ENCODE data around the gene IL37.

IL37 gene

DNA sequence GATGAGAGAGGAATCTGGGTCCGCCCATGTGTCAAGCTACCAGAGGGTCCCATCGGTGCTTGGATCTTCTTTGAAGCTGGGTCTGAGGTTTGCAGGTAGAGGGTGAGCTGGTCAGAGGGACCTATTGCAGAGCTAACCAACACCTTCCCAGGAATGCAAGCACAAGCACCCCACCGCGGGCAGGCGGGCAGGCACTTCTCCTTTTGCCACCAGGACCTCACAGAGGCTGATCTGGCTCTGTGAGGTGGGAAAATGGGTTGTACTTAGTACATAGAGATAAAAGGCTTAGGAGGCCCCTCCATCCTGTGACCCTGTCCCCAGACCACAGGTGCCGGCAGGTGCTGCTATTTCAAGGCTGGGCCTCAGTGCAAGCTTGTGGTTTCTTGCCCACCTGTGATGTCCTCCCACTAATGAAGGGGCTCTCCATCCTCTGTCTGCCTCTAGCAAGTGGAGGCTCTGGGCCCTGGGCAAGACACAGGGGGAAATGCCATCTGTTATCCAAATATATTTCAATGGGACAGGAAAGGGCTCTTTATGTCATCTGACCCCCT, 31.4 kb upstream of the IL37 start:
- Histone ChIP-seq H3F3A (ENCODE audit: control insufficient read depth, insufficient read depth) (no peaks in the 10 kb centered on the region), H3K27ac (ENCODE audit: low read depth, low read length) (no peak overlapping the region)
- TF ChIP-seq, protein P1, sequence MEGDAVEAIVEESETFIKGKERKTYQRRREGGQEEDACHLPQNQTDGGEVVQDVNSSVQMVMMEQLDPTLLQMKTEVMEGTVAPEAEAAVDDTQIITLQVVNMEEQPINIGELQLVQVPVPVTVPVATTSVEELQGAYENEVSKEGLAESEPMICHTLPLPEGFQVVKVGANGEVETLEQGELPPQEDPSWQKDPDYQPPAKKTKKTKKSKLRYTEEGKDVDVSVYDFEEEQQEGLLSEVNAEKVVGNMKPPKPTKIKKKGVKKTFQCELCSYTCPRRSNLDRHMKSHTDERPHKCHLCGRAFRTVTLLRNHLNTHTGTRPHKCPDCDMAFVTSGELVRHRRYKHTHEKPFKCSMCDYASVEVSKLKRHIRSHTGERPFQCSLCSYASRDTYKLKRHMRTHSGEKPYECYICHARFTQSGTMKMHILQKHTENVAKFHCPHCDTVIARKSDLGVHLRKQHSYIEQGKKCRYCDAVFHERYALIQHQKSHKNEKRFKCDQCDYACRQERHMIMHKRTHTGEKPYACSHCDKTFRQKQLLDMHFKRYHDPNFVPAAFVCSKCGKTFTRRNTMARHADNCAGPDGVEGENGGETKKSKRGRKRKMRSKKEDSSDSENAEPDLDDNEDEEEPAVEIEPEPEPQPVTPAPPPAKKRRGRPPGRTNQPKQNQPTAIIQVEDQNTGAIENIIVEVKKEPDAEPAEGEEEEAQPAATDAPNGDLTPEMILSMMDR (IDR thresholded peaks at IDR 0.05; ENCODE audit: low read depth, low read length, poor library complexity, severe bottlenecking): no peak
- no peak for TF ChIP-seq EZH2phosphoT487 (IDR thresholded peaks at IDR 0.05; ENCODE audit: borderline replicate concordance, low read length)

GRCh38 chr2:112880091-112880531, 30.9 kb upstream of the IL37 start:
- no peak for TF ChIP-seq EZH2phosphoT487 (IDR thresholded peaks at IDR 0.05; ENCODE audit: borderline replicate concordance, low read length)
- TF ChIP-seq, protein P1 (IDR thresholded peaks at IDR 0.05; ENCODE audit: low read depth, low read length, poor library complexity, severe bottlenecking): no peak
- Histone ChIP-seq H3K4me3 (ENCODE audit: low read length) (no peak overlapping the region), H3K4me2 (ENCODE audit: low read length) (0 out of 2 replicates have a peak overlapping the region, but pooled peaks have one; percentile 3)

More for the DNA sequence above, 31.4 kb upstream of the IL37 start:
- H3K4me2 ChIP-seq (ENCODE audit: low read length): no peak overlapping the region
- H3K36me3 ChIP-seq (ENCODE audit: control insufficient read depth, low read length): no peaks in the 10 kb centered on the region
- H4K20me1 ChIP-seq (ENCODE audit: control insufficient read depth, insufficient read depth, low read depth, low read length): no peaks in the 10 kb centered on the region
- peaks cover 21% of the 10 kb centered on the region for H3K4me1 ChIP-seq (ENCODE audit: control insufficient read depth, low read length)
- H3K9me3 ChIP-seq (ENCODE audit: control insufficient read depth, insufficient read depth, low read length): no peaks in the 10 kb centered on the region
- no peaks in the 10 kb centered on the region for H3K27me3 ChIP-seq (ENCODE audit: control insufficient read depth, low read length)
- H3K9me2 ChIP-seq (replicated peaks; ENCODE audit: control insufficient read depth, low read length): no peaks in the 10 kb centered on the region
- no peaks in the 10 kb centered on the region for H3K79me2 ChIP-seq (ENCODE audit: control insufficient read depth, low read length)
- H3K4me3 ChIP-seq (ENCODE audit: low read length): no peak overlapping the region

DNA sequence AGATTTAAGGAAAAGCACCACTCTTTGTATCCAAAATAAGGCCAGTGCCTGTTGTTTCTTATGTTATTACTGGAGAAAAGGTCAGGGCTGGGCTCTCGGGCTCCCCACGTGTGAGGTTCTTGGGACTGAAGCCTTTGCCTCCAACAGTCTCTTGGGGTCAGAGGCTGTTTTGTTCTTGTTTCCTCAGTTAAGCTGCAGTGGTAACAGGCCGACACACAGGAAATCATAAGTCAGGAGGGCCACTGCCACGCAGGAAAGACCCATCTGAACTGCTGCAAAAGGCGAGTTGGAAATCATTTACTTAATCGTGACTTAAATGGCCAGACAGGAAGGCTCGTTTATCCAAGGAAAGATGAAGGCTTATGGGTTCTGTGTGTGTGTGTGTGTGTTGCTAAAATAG, 30.3 kb upstream of the IL37 start:
- Histone ChIP-seq H3K4me3 (ENCODE audit: low read length) (no peak overlapping the region), H3F3A (ENCODE audit: control insufficient read depth, insufficient read depth) (no peaks in the 10 kb centered on the region), H4K20me1 (ENCODE audit: control insufficient read depth, insufficient read depth, low read depth, low read length) (no peaks in the 10 kb centered on the region), H3K4me2 (ENCODE audit: low read length) (no peak overlapping the region), H3K27ac (ENCODE audit: low read depth, low read length) (no peak overlapping the region), H3K36me3 (ENCODE audit: control insufficient read depth, low read length) (no peaks in the 10 kb centered on the region), H3K9me2 (replicated peaks; ENCODE audit: control insufficient read depth, low read length) (no peaks in the 10 kb centered on the region), H3K79me2 (ENCODE audit: control insufficient read depth, low read length) (no peaks in the 10 kb centered on the region), H3K27me3 (ENCODE audit: control insufficient read depth, low read length) (no peaks in the 10 kb centered on the region), H3K4me1 (ENCODE audit: control insufficient read depth, low read length) (peaks cover 21% of the 10 kb centered on the region), H3K9me3 (ENCODE audit: control insufficient read depth, insufficient read depth, low read length) (no peaks in the 10 kb centered on the region)
- TF ChIP-seq EZH2phosphoT487 (IDR thresholded peaks at IDR 0.05; ENCODE audit: borderline replicate concordance, low read length): no peak
- TF ChIP-seq, protein P1 (IDR thresholded peaks at IDR 0.05; ENCODE audit: low read depth, low read length, poor library complexity, severe bottlenecking): no peak

More at GRCh38 chr2:112880091-112880531, 30.9 kb upstream of the IL37 start:
- Histone ChIP-seq H3K36me3 (ENCODE audit: control insufficient read depth, low read length) (no peaks in the 10 kb centered on the region), H3K79me2 (ENCODE audit: control insufficient read depth, low read length) (no peaks in the 10 kb centered on the region), H4K20me1 (ENCODE audit: control insufficient read depth, insufficient read depth, low read depth, low read length) (no peaks in the 10 kb centered on the region), H3F3A (ENCODE audit: control insufficient read depth, insufficient read depth) (no peaks in the 10 kb centered on the region), H3K27me3 (ENCODE audit: control insufficient read depth, low read length) (no peaks in the 10 kb centered on the region), H3K9me2 (replicated peaks; ENCODE audit: control insufficient read depth, low read length) (no peaks in the 10 kb centered on the region), H3K27ac (ENCODE audit: low read depth, low read length) (no peak overlapping the region), H3K4me1 (ENCODE audit: control insufficient read depth, low read length) (peaks cover 21% of the 10 kb centered on the region), H3K9me3 (ENCODE audit: control insufficient read depth, insufficient read depth, low read length) (no peaks in the 10 kb centered on the region)
